Erythroblast (primary cell): ENCODE data around the gene ITPKB.

Source experiments
- GATA1 ChIP-seq: IDR thresholded peaks from 2 replicates; pipeline ENCODE4 v1.6.1; 2011; ENCODE audit warnings: low read depth, mild to moderate bottlenecking, control low read depth, low read length, moderate library complexity
- POLR2A ChIP-seq: IDR thresholded peaks from 2 replicates; pipeline ENCODE4 v1.6.1; 2011; ENCODE audit warnings: mild to moderate bottlenecking, low read length

GRCh38 chr1:226728448-226728847, 10.6 kb downstream of the ITPKB start:
- no peak for TF ChIP-seq POLR2A
- no peak for TF ChIP-seq GATA1
